CD4-positive, alpha-beta T cell treated with Interferon alpha-2 for 1 hour (primary cell): ENCODE measurements around the gene CDPF1.
A peak's percentile ranks its signal among the peaks of the same experiment; 100 is the strongest.

Source experiments
- DNase-seq, 2 donors: peaks; one replicate each; pipeline ENCODE4 v3.0.0-alpha.2; 2020 to 2022

CDPF1 gene

GRCh38 chr22:46250035-46250782, at the start of gene CDPF1:
CDPF1 (minus strand) TSS chr22:46250293; CDS start chr22:46248284, 2,009 bp downstream.
- peak; percentile 88 to 91 for DNase-seq

- DNase-seq, result no peak
These were observed 49.0 kb upstream of the CDPF1 start for GRCh38 chr22:46299101-46299500.

GRCh38 chr22:46297151-46297812, 47.2 kb upstream of the CDPF1 start:
- DNase-seq, result no peak

- peak; percentile 98 for DNase-seq
These were observed 46.4 kb upstream of the CDPF1 start, which contains the start of gene GTSE1 for GRCh38 chr22:46296257-46297150. GTSE1 (plus strand) TSS chr22:46296870; CDS start chr22:46297401, 531 bp downstream.

- DNase-seq, result no peak
These were observed 45.3 kb upstream of the CDPF1 start for GRCh38 chr22:46295277-46295971.

- no peak for DNase-seq
These were observed 44.7 kb upstream of the CDPF1 start for GRCh38 chr22:46294784-46295183.

GRCh38 chr22:46293577-46294260, 43.6 kb upstream of the CDPF1 start:
- peak in 1 of 2 donors; percentile 12 for DNase-seq

GRCh38 chr22:46292732-46293131, 42.6 kb upstream of the CDPF1 start:
- no peak for DNase-seq

GRCh38 chr22:46292173-46292572, 42.1 kb upstream of the CDPF1 start:
- no peak for DNase-seq

GRCh38 chr22:46290843-46291785, 41.0 kb upstream of the CDPF1 start:
- no peak for DNase-seq

- no peak for DNase-seq
These were observed 40.2 kb upstream of the CDPF1 start for GRCh38 chr22:46290121-46290842.

GRCh38 chr22:46289244-46289891, 39.3 kb upstream of the CDPF1 start:
- peak; percentile 38 to 60 for DNase-seq

- no peak for DNase-seq
These were observed 38.8 kb upstream of the CDPF1 start for GRCh38 chr22:46288846-46289243.

- peak; percentile 51 to 52 for DNase-seq
These were observed 38.0 kb upstream of the CDPF1 start for GRCh38 chr22:46287873-46288751.

GRCh38 chr22:46286941-46287872, 37.1 kb upstream of the CDPF1 start:
- DNase-seq, result no peak

- no peak for DNase-seq
These were observed 35.9 kb upstream of the CDPF1 start for GRCh38 chr22:46286006-46286405.
